Heart left ventricle (tissue), 13 donors: ENCODE results near the gene TCF7L2.

ENCODE experiments used
- CTCF ChIP-seq, 12 donors: fragments of 200-600 bp; sonication (generic) in 4 of 12; IDR thresholded peaks; one replicate each; pipeline versions ENCODE4 v1.5.0 to v1.8.0; 2018 to 2022; ENCODE audit warnings: antibody characterized with exemption in 12 of 12, mild to moderate bottlenecking in 5 of 12
- POLR2A ChIP-seq, 2 donors: fragments of 450-650 bp; IDR thresholded peaks; one replicate each; pipeline ENCODE4 v1.6.1; 2017; ENCODE audit warnings: antibody characterized with exemption in 2 of 2, mild to moderate bottlenecking in 2 of 2, moderate library complexity in 2 of 2
- donor health status: ischemic (EF 13 %, LVEDD 7.1; RV severe dilation, severe dysfunction).
- donor health status: DM: no; HTN: yes; CAD: no.
- donor health status: DM: no; HTN: no; CAD: no.
- donor health status: ischemic (EF 25% LVEDD 6.9; RV normal size, moderate dysfunction).
- donor health status: ischemic (EF 25% LVEDD 5.7; RV mildly dilated, moderate dysfunction).
- donor health status: ischemic (EF 35%, LVEDD 5.7; RV mildly dilated, moderate dysfunction).
- donor health status: nonischemic (EF 11% LVEDD 7.7; RV severe dilation, severe dysfunction).
- donor health status: DM: yes; HTN: yes; CAD: no.
- donor health status: PGD.
- donor health status: ischemic (EF 29% LVEDD 5.4; RV normal size, mild dysfunction).
- donor health status: nonischemic (EF 23%, LVEDD 6.1; RV moderate dilation, normal function).

DNA sequence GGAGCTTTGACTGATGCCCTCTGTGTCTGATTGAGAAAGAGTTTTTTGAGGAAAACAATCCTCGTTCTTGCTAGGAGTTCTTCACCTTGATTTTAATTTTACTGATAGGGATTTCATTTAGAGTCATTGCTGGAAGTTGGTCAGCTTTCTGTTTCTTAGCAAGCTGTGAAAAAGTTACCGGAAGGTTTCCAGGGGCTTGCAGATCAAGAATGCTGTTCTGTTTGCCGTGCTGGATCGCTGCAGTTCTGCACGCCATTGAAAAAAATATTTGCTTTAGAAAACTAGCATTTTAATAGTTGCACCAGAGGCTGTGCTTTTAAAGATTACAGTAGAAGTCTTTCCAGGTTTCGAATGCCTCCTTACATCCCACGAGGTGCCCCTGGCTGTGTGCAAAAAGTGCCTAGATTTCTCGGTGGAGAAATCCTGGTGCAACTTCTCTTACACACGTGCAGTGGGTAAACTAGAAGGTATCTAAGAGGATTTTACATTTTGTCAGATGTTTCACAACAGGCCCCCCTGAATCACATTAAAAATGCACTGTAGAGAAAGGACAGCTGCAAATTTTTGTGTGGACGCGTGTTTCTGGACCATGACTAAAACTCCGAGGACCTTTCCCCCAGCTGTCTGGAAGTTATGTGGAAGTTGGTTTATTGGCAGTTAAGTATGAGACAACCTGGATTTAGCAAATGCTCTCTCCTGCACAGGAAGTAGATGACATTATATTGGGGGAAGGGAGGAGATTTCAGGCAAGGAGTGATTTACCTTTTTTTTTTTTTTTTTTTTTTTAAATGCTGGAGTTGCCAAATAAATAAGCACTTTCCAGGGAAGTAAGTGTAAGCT is 5.8 kb downstream of the TCF7L2 start:
- no peak for TF ChIP-seq CTCF (IDR thresholded peaks at IDR 0.05)
- no peak for TF ChIP-seq POLR2A (IDR thresholded peaks at IDR 0.05)
